ENCODE data around the gene RNF183.
"Not testable (repeated sequence)": the region's sequence is repeated elsewhere in the genome, so short reads cannot be mapped to it uniquely, and the experiment has no call there.

Gene RNF183

DNA sequence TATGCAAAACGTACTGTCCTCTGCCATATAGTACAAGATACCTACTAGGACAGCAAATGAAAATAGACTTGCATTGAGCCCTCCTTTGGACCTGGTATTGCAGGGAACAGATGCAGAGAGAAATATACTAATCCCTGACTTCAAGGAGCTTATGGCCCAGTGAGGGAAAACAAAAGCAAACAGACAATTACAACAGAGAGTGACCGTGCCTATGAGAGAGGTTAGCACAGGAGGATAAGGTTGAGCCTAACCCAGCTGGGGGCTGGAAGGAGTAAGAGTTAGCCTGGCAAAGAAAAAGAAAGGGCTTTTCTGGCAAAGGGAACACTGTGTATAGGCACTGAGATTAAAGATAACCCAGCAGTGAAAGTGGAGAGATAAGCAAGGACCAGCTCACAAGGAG lies 33.3 kb downstream of the RNF183 start:
- DNase-seq, result no peak

DNA sequence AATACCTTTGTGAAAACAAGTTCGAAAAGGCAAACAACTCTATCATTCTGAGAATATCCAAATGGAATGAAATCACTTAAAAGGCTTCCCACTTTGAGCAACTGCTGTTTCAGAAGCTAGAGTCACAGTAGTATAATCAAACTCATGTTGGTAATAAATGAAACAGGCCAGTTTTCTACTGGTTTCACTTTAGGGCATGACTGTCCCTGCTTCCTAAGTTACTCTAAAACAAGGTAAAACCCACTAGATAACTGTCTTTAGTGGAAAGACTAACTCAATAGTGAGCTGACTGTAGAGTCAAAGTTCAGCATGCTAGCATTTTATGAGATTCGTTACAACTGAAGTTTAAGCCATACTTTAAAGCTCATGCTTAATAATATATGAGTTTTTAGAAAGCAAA lies 33.8 kb downstream of the RNF183 start:
- DNase-seq, result no peak

GRCh38 chr9:113267911-113268566 lies 35.1 kb downstream of the RNF183 start:
- no peak for DNase-seq

GRCh38 chr9:113266174-113266573 lies 37.0 kb downstream of the RNF183 start:
- no peak for DNase-seq

DNA sequence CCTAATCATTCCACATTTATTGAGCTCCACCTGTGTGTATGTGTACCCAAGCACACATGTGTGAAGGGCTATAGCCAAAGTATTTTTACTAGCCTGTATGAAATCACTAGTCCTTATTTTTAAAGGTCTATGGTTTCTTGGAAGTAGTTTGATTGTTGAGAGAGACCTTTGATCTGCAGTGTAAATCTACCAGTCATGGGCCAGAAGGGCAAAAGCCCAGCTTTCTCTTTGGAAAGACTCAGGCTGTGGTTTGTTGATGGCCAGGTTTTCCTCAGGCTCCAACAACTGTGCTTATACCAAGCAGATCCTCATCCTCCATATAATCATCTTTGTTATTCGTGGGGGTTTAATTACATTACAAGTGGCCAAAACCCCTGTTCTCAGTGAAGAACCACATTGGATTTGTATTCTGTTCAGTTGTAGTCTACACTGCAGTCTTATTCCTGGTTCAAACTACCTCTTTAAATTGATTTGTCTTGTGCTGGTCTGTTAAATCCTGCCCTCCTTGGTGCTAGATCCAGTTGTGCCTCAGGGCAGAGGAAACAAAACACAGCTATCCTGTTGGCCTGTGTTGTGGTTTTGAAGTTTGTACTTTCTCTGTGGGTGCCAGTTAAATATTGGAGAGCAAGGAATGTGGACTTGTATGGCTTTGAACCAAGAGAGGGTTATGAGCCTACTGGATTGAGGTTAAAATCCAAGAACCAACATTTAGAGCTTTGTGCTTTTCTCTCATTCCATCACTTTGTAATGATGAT lies 41.1 kb downstream of the RNF183 start:
- no peak for DNase-seq

DNA sequence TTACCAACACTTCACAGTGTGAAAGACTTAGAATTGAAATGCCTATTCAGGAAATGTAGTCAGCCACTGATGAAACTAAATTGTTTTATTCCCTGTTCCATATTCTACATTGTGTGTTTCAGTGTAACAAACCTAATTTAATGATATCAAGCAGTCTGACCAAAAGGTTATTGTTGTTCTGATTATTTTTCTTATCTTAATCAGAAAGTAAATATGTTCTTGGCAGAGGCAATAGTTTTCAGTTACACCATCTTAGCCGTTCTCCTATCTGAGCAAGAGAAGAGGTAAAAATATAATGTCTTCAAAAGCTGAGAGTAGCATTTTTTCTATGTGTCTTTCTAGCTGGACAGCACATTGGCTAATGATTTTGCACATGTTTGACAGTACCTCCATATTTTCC lies 44.9 kb downstream of the RNF183 start:
- no peak for DNase-seq

DNA sequence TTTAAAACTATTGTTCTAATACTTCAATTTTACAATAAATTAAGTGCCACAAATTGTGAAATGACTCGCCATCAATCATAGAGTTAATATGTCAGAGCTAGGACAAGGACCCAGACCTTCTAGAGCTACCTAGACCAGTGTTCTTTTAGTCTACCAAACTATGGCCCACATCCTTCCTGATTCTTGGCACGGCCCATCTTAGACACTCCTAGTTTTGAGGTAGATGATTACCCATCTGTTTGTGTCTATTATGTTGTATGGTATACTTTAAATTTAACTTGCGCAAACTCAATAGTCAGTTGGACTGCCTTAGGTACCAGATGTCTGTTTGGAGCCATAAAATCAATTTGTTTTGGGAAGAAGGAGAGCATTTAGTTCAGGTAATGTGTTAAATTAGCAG lies 45.3 kb downstream of the RNF183 start:
- DNase-seq, result no peak

- DNase-seq, result no peak
Observed at GRCh38 chr9:113255438-113255837, 47.7 kb downstream of the RNF183 start.

- no peak for DNase-seq
Observed at GRCh38 chr9:113254991-113255390, 48.2 kb downstream of the RNF183 start.

GRCh38 chr9:113250807-113251206 lies 52.4 kb downstream of the RNF183 start:
- DNase-seq, result no peak

DNA sequence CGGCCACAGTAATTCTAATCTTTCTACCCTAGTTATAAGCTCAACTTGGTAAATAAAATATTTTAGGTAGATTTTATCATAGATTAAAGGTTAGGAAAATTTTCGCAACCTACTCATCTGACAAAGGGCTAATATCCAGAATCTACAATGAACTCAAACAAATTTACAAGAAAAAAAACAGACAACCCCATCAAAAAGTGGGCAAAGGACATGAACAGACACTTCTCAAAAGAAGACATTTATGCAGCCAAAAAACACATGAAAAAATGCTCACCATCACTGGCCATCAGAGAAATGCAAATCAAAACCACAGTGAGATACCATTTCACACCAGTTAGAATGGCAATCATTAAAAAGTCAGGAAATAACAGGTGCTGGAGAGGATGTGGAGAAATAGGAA lies 53.5 kb downstream of the RNF183 start:
- DNase-seq, result not testable (repeated sequence)

DNA sequence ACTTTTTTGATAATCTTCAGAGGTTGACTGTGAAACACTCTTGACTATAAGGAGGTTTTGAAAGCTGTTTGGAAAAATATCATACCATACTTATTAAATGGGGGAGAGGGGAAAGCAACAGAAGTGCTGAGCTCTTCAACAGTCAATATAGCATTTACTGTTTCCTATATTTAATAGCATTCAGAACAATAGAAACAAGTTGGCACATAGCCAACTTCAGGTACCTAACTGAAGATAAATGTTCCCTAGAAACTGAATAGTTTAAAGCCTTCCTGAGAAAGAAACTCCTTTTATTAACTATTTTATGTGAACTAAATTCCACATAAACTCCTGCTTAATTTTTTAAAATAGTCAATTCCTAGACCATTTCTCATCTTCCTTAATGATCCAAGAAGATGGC lies 55.5 kb downstream of the RNF183 start:
- no peak for DNase-seq
